HG03039 (cell line): ENCODE results near the gene PATJ.
"Not testable (repeated sequence)": the region's sequence is repeated elsewhere in the genome, so short reads cannot be mapped to it uniquely, and the experiment has no call there.

Experiments
- ATAC-seq: cut with Tn5 transposase; IDR thresholded peaks from one replicate; pipeline ENCODE4 v1.9.1; 2021; ENCODE audit warnings: mild to moderate bottlenecking, moderate library complexity; ENCODE audit not compliant: unreplicated experiment

PATJ gene

DNA sequence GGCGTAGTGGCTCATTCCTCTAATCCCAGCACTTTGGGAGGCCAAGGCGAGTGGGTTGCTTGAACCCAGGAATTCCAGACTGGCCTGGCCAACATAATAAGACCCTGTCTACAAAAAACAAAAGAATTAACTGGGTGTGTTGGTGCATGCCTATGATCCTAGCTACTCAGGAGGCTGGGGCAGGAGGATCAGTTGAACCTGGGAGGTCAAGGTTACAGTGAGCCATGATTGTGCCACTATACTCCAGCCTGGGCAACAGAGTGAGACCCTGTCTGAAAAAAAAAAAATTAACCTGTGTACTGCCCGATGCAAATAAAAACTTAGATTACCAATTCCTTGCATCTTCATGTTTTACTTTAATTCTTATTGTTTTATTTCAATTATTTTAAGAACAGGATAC lies 193.2 kb downstream of the PATJ start:
- no peak for ATAC-seq

DNA sequence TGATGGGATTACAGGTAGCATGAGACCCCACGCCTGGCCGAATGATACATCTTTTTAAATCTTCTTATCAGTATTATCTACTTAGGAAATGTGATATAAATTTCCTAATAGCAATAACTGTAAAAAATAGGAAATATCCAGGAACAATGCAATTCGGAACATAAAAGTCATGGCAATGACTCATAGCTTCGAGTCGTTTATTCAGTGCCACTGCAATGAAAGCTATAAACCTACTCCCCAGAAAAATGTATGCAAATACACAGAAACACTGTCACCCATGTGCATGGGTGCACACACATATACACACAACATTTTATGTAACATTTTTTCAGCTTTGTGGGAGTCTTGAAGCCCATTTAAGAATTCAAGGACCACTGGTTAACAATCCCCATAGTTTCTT lies 194.6 kb downstream of the PATJ start:
- ATAC-seq: no peak

DNA sequence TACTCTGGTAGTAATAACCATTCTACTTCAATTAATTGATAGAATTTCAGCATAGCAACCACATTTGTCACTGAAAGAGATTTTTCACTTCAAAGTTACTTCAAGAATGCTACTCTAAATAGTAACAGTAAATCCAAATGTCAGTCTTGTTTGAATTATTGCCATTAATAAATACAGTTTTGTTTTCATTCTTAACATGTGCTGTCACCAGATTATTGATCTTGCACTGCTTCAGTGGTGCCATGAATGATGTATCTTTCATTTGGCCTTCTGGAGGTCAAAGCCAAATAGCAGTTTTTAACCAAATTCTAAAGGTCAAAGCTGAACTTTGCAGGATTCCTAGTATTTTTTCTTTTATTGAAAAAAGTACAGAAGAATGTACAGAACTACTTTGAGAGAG lies 199.5 kb downstream of the PATJ start:
- no peak for ATAC-seq

DNA sequence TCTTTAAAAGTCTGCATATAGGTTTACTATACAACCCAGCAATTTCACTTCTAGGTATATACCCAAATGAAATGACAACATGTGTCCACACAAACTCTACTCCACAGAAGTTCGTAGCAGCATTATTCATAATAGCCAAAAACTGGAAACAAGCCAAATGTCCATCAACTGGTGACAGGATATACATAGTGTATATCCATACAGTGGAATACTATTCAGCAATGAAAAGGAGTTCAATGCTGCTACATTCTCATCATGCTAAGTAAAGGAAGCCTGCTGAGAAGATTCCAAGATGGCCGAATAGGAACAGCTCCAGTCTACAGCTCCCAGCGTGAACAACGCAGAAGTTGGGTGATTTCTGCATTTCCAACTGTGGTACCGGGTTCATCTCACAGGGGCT lies 200.6 kb downstream of the PATJ start:
- no peak for ATAC-seq

DNA sequence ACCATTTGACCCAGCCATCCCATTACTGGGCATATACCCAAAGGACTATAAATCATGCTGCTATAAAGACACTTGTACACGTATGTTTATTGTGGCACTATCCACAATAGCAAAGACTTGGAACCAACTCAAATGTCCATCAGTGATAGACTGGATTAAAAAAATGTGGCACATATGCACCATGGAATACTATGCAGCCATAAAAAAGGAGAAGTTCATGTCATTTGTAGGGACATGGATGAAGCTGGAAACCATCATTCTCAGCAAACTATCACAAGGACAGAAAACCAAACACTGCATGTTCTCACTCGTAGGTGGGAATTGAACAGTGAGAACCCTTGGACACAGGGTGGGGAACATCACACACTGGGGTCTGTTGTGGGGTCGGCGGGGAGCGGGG lies 206.4 kb downstream of the PATJ start:
- not testable (repeated sequence) for ATAC-seq

DNA sequence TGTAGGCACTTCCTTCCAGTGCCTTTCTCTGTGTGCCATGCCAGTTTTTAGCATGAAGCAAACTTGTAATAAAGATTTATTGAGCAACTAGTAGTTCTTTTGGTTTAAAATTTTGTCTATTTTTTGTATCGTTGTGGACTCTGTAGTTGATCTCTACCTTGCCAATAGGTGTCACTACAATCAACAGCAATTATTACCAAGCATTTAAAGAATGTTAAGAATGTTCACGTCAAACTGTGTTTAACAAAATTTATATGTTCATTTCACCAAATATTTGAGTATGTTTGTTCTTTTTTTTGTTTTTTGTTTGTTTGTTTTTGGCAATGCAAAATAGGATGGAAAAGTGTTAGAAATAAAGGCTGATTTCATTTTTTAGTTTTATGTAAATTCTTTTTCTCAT lies 208.1 kb downstream of the PATJ start:
- no peak for ATAC-seq

DNA sequence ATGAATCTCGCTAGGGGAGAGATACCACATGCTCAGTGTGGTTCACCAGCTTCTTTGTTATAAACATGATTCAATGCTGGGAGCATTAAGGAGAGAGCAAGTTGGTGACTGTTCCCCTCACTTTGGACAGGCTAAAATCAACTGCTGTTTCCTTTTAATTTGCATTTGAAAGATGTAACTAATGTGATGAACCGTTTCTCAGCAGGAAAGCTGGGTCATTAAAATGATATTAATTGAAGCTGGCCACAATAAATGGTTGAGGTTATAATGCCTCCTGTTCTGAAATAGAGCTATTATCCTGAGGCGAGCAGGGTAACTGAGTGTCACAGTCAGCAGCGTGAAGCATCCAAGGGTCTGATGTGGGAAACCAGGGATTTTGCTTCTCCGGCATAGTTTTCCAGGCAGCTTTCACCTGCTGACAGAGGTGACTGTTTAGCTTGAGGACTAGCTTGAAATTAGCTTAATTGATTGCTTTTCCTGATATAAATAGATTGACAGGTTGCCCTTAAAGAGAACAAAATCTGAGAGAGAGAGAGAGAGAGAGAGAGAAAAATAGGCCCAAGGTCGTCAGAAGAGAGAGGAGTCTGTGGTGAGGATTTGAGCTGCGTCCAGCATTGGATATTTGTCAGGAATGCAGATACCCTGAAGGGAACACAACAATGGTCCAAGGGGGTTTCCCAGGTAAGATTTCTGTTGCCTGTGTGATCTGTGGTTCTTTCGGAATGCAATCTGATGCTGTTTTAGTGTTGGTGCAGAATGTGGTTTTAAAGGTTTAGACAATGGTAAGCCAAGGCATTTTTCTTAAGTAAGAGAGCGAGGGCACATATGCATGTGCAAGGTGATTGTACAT lies 209.7 kb downstream of the PATJ start:
- ATAC-seq: no peak

DNA sequence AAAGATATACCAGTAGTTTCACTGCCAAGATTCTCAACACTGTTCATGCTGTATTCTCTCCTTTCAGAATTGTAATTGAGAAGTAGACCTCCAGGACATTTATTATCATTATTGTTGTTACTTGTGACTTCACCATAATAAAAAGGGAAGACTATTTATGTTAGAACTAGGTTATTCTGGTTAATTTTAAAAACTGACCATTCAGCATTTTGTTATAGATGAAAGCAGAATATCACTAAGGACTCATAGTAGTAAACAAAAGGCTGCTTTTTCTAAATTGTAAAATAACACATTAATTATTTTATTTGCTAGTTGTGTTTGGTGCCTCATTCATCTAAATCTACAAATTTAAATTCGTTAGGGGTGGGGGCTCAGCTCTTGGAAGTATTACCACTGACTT lies 210.4 kb downstream of the PATJ start:
- ATAC-seq: no peak

DNA sequence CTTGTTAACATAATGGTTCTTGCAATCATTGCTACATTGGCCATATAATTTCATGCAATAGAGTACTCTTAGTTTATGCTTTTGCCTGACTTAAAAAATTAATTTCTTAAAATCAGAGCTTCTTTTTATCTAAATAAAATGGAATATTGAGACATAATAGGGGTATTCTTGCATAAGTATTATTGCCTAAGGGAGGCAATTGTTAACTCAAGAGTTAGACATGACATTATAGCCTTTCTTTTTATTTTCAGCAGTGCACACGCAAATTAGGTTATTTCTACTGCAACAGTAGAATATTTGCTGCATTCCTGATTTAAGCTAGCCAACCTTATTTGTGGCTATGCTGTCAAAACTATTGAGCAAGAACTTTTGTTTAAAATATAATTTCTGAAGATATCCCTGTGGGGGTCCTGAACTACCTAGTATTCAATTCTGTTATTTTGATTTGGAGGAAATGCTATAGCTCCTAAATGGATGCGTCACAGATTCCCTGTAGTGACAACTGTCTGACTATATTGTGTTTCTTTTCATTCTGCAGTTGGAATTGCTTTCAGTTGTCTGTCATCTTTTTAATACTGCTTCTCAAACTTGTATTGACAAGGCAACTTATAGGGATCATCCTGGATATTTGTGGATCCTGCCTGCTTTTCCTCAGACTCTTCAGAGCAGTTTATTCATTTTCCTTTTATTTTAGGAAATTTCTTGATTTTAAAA lies 211.0 kb downstream of the PATJ start:
- ATAC-seq: no peak

DNA sequence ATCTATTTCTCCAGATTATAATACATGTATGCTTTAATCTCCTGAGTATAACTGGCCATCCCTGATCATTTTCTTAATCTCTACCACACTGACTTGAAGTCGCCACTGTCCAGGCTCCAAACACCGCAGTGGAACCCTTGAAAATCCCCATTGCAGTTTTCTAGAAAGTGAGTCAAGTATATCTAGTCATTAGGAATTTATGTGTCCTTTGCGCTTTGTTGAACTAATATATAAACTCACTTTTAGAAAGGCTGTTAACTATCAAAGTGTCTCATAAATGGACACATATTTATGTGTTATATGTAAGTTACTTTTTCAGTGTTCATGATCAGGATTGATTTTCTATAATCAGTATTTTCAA lies 211.5 kb downstream of the PATJ start:
- ATAC-seq: no peak

DNA sequence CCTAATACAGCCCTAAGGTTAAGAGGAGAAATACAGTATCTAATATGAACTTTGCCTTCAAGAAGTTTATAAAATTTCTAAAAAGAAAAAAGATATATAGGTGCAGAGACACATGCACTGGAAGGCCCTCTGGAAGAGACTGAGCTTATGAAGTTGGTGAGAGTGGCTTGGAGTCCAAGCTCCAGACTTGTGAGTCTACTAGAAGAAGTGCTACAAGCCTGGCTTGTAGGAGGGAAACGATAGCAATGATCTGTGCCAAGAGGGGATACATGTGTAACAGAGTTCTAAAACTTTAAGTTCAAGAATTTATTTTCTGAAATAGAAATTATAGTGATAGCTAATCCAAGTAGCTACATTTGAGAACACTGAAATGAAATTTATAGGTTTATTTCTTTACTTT lies 213.0 kb downstream of the PATJ start:
- no peak for ATAC-seq

DNA sequence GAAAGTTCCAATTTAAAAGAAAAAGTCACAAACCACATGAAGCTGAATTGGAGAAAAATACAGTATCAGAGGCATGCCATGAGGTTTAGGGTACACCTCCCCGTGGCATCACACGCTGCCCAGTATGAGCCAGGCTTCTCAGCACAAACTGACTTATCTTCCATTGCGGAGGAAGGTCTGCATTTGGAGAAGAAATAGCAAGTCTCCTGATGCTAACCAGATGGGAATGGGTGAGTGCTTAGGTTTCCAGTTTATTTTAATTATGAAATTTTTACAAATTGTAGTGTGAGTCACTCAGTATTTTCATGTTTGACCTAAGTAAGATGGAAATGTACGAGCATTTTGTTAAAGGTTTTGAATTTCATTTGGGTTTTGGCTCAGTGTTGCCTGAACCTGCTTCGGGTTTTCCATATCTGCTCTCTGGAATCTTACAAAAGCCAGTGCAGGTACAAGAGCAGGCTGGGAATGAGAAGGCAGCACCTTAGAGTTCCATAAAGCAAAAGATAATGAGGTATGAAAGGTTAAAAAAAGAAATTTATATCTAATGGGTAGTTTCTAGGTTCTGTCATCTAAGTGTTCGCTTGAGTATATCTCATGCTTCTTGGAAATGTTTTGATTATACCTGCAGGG lies 213.9 kb downstream of the PATJ start:
- no peak for ATAC-seq

DNA sequence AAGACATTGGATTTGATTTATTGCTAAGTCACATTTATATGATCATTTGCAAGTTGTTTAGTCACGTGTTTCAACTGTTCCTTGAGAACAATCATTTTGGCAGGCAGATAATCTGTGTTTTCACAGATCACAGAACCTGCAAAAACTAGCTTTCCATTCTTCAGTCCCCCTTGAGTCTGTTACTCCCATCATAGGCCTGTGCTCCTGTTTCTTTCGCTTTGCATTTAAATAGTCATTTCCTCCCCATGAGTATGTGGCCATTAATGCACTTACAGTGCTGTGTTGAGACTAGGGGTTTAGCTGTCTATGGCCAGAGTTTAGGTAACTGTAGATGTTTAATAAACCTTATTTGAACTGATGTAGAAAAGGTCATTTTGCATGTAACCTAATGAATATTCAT lies 214.5 kb downstream of the PATJ start:
- ATAC-seq: no peak

DNA sequence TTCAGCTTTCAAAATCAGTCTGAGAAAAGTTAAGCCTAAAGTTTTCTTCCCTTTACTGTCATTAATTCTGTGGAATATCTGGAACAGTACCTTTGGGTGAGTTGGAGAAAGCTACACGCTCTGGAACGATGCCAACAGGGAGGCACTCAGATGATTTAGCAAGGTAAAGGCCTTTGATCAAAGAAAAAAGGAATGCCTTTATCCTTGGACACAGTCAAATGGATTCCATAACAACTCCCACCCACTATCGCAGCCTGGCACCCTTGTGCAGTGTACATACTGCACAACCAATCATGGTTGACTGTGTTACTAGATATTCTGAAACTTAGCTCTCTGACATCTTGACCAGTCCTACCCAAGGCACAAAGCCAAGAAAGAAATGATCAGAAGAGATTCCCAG lies 218.7 kb downstream of the PATJ start:
- ATAC-seq: no peak

DNA sequence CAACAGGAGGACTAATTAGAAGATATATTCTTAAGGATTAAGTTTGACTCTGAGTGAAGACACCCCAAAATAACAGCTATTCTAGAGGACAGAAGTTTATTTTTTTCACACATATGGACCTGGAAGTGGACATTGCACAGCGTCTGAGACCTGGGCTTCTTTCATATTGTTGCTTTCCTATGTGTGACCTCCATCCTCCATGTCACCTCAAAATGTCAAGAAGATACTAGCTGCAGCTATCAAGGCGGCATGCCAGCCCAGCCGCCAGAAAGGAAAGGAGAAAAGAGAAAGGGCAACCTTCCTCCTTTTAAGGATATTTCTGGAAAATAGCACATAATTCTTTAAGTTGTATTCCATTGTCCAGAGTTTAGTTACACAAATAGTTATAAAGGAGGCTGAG lies 220.4 kb downstream of the PATJ start:
- ATAC-seq: no peak

DNA sequence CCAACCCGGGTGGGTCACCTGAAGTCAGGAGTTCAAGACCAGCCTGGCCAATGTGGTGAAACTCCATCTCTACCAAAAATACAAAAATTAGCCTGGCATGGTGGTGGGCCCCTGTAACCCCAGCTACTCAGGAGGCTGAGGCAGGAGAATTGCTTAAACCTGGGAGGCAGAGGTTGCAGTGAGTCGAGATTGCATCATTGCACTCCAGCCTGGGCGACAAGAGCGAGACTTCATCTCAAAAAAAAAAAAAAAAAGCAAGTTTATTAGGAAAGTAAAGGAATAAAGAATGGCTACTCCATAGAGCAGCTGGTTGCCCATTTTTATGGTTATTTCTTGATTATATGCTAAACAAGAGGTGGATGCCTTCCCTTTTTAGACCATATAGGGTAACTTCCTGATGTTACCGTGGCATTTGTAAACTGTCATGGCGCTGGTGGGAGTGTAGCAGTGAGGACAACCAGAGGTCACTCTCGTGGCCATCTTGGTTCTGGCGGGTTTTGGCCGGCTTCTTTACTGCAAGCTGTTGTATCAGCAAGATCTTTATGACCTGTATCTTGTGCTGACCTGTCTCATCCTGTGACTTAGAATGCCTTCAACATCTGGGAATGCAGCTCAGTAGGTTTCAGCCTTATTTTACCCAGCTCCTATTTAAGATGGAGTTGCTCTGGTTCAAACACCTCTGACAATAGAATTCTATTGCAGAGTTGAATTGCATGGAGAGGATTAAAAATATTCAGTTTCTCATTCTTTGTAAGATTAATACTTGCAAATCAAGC lies 224.4 kb downstream of the PATJ start:
- ATAC-seq: not testable (repeated sequence)

DNA sequence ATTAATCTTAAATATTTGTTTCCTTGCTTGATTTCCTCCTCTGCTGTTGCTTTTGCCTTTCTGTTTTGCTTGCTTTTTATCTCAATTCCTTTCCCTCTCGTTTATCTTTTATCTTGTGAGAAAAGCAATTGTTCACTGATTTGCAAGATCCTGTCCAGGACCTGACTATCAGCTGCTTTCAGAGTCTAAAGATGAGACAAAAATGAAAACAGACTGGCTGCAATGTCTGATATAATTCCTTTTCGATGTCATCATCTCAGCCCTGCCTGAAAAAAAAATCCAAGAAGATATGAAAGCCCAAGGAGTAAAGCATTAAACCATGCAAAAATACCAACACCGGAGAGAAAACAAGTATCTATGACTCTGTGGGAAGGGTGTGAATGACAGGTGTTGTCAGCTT lies 225.5 kb downstream of the PATJ start:
- no peak for ATAC-seq

DNA sequence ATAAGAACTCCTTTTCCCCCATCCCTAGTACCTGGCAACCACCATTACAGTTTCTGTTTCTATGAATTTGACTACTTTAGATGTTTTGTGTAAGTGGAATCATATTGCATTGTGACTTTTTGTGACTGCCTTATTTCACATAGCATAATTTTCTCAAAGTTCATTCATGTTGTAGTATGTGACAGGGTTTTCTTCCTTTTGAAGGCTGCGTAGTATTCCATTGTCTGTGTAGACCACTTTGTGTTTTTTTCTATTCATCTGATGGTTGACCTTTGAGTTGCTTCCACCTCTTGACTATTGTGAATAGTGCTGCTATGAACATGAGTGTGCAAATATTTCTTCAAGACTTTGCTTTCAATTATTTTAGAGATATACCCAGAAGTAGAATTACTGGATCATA lies 226.6 kb downstream of the PATJ start:
- ATAC-seq: no peak

DNA sequence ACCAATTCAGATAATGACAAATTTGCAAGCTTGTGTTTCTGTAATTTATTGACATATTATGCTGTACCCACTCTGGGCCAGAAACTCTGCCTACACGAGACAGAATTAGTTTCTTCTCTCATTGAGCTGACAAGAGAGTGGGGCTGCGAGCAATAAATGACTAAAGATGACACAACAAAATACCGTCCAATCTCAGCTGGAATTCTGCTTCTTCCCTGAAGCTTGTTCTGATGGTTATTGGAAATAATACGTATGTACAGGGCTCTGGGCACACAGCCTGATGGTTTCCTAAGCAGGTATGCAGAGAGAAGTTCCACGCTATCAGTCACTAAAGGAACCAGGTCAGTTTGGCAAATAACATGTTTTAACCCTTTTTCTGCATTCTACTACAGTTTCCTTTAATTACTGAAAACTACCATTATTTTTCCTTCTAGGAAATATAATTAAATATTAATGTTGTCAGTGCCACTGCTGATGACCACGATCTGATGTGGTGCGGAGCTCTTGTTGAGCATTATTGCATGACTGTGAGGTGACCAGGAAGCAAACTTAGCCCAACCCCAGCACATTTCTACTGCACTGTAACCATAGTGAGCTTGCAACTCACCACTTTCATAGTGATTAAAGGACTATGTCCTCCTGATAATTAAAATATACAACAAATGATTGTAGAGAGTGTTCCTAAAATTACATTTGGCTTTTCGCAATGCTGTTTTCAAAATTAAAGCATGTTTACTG lies 231.0 kb downstream of the PATJ start:
- ATAC-seq: no peak

DNA sequence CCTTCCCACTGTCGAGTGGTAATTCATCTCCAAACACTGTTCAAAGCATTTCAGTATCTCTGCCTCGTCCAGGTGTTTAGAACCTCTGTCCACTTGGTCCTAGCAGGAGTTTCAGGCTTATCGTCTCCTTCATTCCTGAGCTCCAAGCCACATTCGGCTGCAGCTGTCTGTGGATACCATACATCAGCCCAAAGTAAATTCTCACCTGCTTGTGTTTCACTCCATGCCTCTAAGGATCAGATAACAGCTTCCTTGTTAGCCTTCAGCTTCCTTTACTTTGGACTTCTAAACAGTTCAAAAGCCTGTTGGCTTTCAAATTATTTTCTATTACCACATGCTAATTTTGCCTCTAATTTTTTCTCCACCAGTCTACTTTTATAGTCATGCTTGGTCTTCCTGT lies 233.4 kb downstream of the PATJ start:
- ATAC-seq: no peak

DNA sequence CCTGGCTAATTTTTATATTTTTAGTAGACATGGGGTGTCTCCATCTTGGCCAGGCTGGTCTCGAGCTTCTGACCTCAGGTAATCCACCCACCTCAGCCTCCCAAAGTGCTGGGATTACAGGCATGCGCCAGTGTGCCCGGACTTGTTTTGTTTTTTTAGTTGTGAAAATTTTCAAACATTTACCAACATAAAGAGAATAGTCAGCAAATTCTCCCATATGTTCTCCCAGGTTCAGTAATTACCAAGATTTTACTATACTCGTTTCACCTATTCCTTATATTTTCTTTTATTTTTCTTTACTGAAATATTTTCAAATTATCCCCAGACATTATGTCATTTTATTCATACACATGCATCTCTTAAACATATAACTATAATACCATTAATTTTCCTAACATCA lies 234.3 kb downstream of the PATJ start:
- ATAC-seq: no peak
